Activated naive CD4-positive, alpha-beta T cell treated with anti-CD3 and anti-CD28 coated beads, Interleukin-2, amount 50 U/mL, for 72 hours (primary cell): ENCODE data around the gene TYW1. TPM values are rescaled to one million over a fixed set of nuclear protein-coding genes. Genes with fewer than 3 reads are reported as not detected.
"Not testable (repeated sequence)": the region's sequence is repeated elsewhere in the genome, so short reads cannot be mapped to it uniquely, and the experiment has no call there.

Experiments used
- ATAC-seq, 2 donors: fragments of 150-1000 bp; cut with Tn5 transposase; 2 replicates each; pipeline ENCODE4 v1.10.0; 2021; ENCODE audit warnings: mild to moderate bottlenecking in 2 of 2, moderate library complexity in 2 of 2
- DNase-seq, 2 donors: peaks; one replicate each; pipeline ENCODE4 v3.0.0; 2021 to 2022; ENCODE audit warnings: low spot score in 2 of 2
- H3K27ac Mint-ChIP-seq, 2 donors: one replicate each; pipeline ENCODE4 v1.8.0; 2022; ENCODE audit warnings: mild to moderate bottlenecking in 2 of 2, mixed read lengths in 2 of 2
- H3K36me3 Mint-ChIP-seq, 2 donors: one replicate each; pipeline ENCODE4 v1.8.0; 2022; ENCODE audit warnings: mixed read lengths in 2 of 2
- H3K9me3 Mint-ChIP-seq, 2 donors: one replicate each; pipeline ENCODE4 v1.8.0; 2022; ENCODE audit warnings: mixed read lengths in 2 of 2
- total RNA-seq, 2 donors: library from RNA; stranded (reverse); gene quantifications; one replicate each; pipeline ENCODE4 v1.2.3, GENCODE V29; 2022

The TYW1 gene
- total RNA-seq, 2 donors from 2014 or later, result 14.1 to 16.1 TPM

DNA sequence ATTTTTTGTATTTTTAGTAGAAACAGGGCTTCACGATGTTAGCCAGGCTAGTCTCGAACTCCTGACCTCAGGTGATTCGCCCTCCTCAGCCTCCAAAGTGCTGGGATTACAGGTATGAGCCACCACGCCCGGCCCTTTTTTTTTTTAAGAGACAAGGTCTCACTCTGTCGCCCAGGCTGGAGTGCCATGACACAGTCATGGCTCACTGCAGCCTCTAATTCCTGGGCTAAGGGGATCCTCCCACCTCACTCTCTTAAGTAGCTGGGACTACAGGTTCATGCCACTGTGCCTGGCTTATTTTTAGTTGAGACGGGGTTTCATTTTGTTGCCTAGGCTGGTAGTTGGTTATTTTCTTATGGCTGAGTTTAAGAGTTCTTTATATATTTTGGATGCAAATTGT, 216.4 kb downstream of the TYW1 start:
- not testable (repeated sequence) for H3K9me3 Mint-ChIP-seq, DNase-seq, H3K27ac Mint-ChIP-seq, ATAC-seq
- peaks cover 6 to 15% of the 10 kb centered on the region in 2 donors for H3K36me3 Mint-ChIP-seq

DNA sequence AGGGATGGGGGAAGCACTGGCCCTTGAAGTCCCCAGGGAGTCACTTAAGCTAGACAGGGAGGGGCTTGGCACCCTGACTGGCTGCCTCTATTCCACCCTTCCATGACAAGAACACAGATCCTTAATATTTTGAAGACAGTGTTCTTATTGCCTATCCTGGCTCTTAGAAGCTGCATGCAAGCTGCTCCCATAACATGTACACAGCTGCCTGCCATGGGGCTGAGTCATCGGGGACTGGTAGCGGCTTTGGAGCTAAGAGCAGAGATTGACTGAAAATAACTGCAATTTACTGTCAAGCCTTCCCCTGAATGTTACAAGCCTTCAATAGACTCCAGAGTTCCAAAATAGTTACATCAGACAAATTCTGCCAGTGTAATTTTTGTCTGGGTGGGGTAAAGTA, 226.9 kb downstream of the TYW1 start:
- ATAC-seq, H3K27ac Mint-ChIP-seq, DNase-seq: not testable (repeated sequence)
- H3K36me3 Mint-ChIP-seq, result peaks cover 18 to 20% of the 10 kb centered on the region in 2 donors
- H3K9me3 Mint-ChIP-seq, result peaks cover 0 to 13% of the 10 kb centered on the region in 2 donors

DNA sequence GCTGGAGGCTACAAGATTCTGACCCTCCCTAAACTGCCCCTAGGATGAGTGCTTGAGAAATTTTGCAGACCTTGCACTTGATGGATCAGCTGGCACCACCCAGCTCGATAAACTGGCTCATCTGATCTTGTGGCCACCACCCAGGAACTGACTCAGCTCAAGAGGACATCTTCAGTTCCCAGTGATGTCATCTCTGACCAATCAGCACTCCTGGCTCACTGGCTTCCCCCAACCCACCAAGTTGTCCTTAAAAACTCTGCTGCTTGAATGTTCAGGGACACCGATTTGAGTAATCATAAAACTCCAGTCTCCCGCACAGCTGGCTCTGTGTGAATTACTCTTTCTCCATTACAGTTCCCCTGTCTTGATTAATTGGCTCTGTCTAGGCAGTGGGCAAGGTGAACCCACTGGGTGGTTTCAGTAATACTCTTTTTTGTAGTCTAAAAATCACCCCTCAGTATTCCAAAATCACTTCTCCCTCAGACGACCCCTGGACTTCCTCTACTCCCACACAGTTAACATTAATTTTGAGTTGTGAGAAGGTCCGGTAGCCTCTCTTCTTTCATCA, 229.8 kb downstream of the TYW1 start:
- peak; percentile 32 to 71 for ATAC-seq
- Mint-ChIP-seq H3K36me3 (peaks cover 14 to 15% of the 10 kb centered on the region in 2 donors), H3K27ac (peak overlapping the region; percentile 25 to 76)
- H3K9me3 Mint-ChIP-seq, DNase-seq: not testable (repeated sequence)

DNA sequence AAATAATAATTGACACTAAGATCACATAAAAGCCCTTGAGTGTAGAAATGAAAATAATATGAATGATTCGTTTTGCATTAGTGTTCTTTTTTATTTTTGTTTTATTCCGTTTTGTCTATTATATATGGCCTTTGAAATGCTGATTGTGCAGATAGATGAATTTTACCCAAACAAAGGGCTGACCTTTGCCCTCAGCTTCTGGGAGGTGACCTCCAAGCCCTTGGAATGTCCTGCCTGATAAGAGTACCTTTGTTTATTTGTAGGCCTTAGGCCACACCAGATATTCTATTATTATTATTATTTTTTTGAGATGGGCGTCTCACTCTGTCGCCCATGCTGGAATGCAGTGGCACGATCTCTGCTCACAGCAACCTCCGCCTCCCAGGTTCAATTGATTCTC, 230.3 kb downstream of the TYW1 start:
- not testable (repeated sequence) for ATAC-seq, DNase-seq, H3K9me3 Mint-ChIP-seq
- peak overlapping the region in 1 of 2 donors; percentile 76 for H3K27ac Mint-ChIP-seq
- H3K36me3 Mint-ChIP-seq, result peaks cover 13 to 16% of the 10 kb centered on the region in 2 donors

DNA sequence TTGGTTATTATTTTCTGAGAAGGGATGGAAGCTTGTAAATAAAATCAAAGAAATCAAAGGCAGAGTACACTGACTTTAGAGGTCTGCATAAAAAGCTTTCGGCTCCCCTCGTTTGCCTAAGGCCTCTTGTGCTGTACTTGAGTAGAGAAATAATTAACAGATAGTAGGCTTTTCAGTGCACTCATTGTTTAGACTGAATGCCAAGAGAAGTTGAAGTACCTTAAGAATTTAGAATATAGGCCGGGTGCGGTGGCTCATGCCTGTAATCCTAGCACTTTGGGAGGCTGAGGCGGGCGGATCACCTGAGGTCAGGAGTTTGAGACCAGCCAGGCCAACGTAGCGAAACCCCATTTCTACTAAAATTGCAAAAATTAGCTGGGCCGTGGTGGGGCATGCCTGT, 232.4 kb downstream of the TYW1 start:
- not testable (repeated sequence) for DNase-seq, H3K9me3 Mint-ChIP-seq, ATAC-seq, H3K36me3 Mint-ChIP-seq
- peak overlapping the region in 1 of 2 donors; percentile 57 for H3K27ac Mint-ChIP-seq

DNA sequence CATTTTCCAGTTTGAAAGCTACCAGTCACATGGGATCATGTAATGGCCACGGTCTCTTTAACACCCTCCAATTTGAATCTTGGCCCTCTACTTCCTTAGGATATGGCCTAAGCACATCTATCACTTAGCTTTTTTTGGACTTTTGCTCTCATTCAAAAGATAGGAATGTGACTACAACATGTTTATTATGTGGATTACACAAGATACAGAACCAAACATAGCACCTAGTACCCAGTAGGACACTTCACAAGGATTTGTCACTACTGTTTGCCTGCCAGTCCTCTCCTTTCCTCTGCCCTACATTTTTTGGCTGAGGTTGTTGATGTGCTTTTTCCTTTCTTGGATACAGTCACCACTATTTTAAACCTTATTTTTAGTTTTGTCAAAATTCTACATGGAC, 233.4 kb downstream of the TYW1 start:
- not testable (repeated sequence) for H3K27ac Mint-ChIP-seq, H3K36me3 Mint-ChIP-seq, ATAC-seq, H3K9me3 Mint-ChIP-seq, DNase-seq

DNA sequence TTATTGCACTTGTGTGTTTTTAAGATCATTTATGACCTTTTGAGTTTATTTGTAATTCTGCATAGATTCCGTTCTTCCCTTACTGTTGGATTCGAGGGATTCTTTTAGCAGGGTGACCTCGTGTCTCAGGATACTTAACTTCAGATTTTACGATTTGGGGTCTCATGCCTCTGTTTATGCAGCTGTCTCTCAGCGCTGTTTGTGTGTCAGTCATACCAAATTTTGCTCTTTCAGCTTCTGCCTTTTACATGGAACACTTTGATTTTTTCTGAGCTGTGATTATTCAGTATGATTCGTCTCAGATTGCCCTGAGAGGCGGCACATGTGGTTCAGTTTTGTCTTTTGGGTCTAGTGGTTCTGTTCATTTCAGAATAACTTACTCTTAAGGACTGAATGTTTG, 236.9 kb downstream of the TYW1 start:
- not testable (repeated sequence) for DNase-seq, H3K27ac Mint-ChIP-seq, ATAC-seq, H3K36me3 Mint-ChIP-seq, H3K9me3 Mint-ChIP-seq

DNA sequence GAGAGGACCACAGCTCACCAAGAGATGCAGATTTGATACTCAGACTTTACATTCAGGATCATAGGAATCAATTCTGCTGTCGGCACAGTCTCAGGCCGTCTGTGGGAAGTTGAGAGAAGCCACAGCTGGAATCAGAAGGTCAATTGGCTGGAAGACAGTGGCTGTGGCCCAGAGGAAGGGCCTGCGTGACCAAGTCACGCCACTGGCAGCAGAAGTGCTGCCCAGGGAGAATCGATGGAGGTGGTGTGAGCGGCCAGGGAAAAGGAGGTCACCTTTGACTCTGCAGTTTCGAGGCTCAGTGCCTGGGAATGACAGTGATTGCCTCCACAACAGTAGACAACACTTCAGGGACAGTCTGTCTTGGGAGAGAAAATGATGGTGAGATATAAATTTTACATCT, 239.6 kb downstream of the TYW1 start:
- peak overlapping the region in 1 of 2 donors; percentile 66 for H3K27ac Mint-ChIP-seq
- DNase-seq, H3K36me3 Mint-ChIP-seq, ATAC-seq, H3K9me3 Mint-ChIP-seq: not testable (repeated sequence)

DNA sequence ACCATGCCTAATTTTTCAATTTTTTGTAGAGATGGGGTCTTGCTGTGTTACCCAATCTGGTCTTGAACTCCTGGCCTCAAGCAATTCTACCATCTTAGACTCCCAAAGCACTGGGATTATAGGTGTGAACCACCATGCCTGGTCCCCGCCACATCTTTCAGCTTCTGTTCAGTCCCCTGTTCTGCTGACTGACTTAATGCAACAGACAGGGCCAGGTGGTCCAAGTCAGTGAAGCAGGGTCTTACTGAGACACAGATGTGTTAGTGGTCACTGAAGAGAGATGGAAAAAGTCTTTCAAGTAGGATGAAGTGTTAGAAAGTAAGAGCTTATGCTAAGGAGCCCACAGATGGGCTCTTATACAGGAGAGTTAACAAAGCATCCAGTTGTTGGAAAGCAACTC, 246.2 kb downstream of the TYW1 start:
- ATAC-seq, H3K36me3 Mint-ChIP-seq, DNase-seq, H3K9me3 Mint-ChIP-seq, H3K27ac Mint-ChIP-seq: not testable (repeated sequence)

DNA sequence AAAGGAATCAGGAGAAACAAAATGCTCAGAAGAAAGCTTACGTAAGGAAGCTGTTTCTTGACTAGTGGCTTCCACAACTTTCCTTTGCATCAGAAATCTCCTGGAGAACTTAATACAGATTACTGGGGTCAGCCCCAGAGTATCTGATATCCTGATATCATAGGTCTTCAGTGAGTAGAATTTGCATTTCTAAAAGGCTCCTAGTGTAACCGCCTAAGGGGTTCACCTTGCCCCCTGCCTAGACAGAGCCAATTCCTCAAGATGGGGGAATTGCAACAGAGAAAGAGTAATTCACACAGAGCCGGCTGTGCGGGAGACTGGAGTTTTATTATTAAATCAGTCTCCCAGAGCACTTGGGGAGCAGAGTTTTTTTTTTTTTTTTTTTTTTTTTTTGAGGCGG, 251.7 kb downstream of the TYW1 start:
- DNase-seq, ATAC-seq: not testable (repeated sequence)
- Mint-ChIP-seq H3K36me3 (peaks cover 14 to 19% of the 10 kb centered on the region in 2 donors), H3K27ac (peak overlapping the region in 1 of 2 donors; percentile 50), H3K9me3 (peaks cover 5 to 13% of the 10 kb centered on the region in 2 donors)

DNA sequence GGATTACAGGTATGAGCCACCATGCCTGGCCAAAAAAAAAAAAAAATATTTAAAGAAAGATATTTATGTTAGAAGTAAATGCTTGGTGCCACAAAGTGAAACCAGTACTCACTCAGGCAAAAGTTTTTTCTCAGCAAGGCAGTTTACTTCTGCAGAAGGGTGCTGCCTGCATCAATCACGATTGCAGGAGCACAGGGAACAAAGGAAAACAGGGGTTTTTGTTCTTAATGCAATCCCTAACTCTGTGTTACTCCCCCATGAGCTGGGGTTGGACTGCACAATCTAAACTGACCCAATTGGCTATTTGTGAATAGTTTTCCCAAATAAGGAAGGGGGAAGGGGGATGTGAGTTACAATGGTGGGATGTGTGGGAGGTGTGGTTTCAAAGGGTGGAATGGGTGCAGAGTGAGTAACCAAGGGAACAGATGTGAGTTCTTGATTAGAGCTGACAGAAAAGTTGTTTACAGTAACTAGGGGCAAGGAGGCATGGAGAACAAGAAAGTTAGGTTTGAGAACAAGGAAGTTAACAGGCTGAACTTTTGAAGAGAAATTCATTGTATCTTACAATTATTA, 255.4 kb downstream of the TYW1 start:
- H3K36me3 Mint-ChIP-seq, result peaks cover 14 to 22% of the 10 kb centered on the region in 2 donors
- no peak for ATAC-seq
- no peak overlapping the region for H3K27ac Mint-ChIP-seq
- DNase-seq, result no peak
- peaks cover 9 to 14% of the 10 kb centered on the region in 2 donors for H3K9me3 Mint-ChIP-seq

DNA sequence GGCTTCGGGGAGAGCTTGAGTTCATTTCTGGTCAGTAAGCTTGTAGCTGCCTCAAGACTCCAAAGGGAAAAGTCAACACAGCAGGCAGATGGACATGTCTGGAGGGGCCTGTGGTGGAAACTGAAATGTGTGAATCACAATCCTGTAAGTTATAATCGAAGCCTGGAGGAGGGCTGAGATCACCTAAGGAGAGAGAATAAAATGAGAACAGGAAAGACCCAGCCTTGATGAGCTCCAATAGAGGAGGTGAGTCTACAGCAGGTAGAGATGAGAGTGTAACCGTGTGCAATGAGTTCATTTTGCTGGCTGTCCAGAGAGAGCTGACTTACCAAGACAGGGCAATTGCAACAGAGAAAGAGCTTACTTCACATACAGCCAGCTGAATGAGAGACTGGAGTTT, 258.4 kb downstream of the TYW1 start:
- H3K36me3 Mint-ChIP-seq, result peaks cover 10 to 22% of the 10 kb centered on the region in 2 donors
- ATAC-seq, result peak; percentile 72 to 85
- H3K27ac Mint-ChIP-seq, DNase-seq: not testable (repeated sequence)
- peaks cover 9 to 14% of the 10 kb centered on the region in 2 donors for H3K9me3 Mint-ChIP-seq

DNA sequence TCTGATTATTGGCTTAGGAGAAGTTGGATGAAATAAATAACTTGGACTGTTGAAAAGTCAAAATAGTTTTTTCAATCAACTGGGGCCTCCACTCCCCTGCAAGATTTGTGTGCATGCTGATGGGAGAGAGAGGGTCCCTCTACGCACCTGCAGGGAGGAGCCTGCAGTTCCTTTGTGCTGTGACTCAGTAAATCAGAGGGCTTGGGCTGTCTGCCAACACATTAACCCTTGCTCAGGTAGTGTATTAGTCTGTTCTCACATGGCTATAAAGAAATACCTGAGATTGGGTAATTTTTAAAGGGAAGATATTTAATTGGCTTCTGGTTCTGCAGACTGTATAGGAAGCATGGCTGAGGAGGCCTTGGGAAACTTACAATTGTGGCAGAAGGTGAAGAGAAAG, 261.1 kb downstream of the TYW1 start:
- not testable (repeated sequence) for H3K27ac Mint-ChIP-seq, DNase-seq

DNA sequence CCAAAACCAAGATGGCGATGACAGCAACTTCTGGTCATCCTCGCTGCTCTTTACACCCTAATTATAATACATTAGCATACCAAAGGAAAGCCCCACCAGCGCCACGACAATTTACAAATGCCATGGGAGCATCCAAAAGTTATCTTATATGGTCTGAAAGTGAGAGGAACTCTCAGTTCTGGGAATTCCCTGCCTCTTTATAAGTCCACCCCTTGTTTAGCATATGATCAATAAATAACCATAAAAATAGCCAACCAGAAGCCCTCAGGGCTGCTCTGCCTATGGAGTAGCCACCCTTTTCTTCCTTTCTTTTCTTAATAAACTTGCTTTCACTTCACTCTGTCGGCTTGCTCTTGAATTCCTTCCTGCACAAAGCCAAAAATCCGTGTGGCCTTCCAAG, 262.7 kb downstream of the TYW1 start:
- peak overlapping the region in 1 of 2 donors; percentile 53 for H3K27ac Mint-ChIP-seq
- peaks cover 4 to 14% of the 10 kb centered on the region in 2 donors for H3K9me3 Mint-ChIP-seq
- peaks cover 11 to 16% of the 10 kb centered on the region in 2 donors for H3K36me3 Mint-ChIP-seq
- DNase-seq, ATAC-seq: not testable (repeated sequence)

More for the DNA sequence above, 261.1 kb downstream of the TYW1 start:
- H3K36me3 Mint-ChIP-seq, result peaks cover 10 to 11% of the 10 kb centered on the region in 2 donors
- peaks cover 4 to 12% of the 10 kb centered on the region in 2 donors for H3K9me3 Mint-ChIP-seq
- ATAC-seq, result not testable (repeated sequence)

DNA sequence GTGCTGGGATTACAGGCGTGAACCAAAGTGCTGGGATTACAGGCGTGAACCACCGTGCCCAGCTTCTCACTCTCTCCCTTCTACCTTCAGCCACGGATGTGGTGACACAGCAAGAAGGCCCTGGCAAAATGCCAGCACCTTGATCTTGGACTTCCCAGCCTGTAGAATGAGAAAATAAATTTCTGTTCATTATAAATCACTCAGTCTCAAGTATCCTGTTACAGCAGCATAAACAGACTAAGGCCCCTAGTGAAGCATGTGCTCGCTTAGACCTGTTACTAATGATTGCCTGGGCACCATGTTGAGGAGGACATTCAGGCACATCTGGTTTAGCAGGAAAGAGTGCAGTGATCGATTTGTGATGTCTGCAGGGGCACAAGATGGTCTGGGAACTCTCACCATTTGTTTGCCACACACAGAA, 263.5 kb downstream of the TYW1 start:
- Mint-ChIP-seq H3K27ac (peak overlapping the region in 1 of 2 donors; percentile 25), H3K36me3 (peaks cover 17 to 18% of the 10 kb centered on the region in 2 donors), H3K9me3 (peaks cover 1 to 12% of the 10 kb centered on the region in 2 donors)
- not testable (repeated sequence) for DNase-seq, ATAC-seq

DNA sequence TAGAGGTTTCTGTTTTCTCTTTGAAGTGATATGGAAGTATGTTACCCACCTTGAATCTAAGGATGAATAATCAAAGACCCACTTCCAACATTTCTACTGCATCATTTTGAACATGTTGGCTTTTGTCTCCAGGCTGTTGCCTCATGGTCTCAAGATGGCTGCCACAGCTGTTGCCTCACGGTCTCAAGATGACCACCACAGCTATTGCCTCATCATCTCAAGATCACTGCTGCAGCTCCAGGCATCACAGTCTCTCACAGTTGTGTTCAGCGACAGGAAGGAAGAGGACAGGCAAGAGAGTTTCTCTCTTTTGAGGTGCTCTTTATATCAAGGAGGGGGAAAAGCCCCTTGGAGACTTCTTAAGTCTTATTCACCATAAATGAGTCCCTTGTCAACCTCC, 267.4 kb downstream of the TYW1 start:
- not testable (repeated sequence) for ATAC-seq, H3K27ac Mint-ChIP-seq, DNase-seq
- peaks cover 0 to 10% of the 10 kb centered on the region in 2 donors for H3K9me3 Mint-ChIP-seq
- H3K36me3 Mint-ChIP-seq, result peaks cover 16 to 18% of the 10 kb centered on the region in 2 donors

DNA sequence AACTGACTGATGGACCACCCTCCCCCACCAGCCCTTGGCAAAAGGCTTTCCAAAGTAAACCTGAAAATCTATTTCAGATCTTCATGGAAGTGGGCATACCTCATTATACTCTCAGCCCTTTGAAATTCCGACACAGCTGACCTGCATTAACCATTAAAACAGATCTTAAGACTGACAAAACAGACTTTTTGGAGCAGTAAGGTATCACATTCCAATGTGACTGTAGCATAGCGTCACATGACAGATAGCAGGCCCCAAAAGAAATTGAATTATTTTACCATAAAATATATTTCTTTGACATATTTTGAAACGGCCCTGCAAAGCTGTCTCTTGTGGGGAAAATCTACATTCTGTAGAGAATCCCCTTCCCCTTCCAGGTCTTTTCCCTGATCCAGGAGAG, 269.4 kb downstream of the TYW1 start:
- H3K9me3 Mint-ChIP-seq, DNase-seq, H3K27ac Mint-ChIP-seq, ATAC-seq: not testable (repeated sequence)
- peaks cover 12 to 14% of the 10 kb centered on the region in 2 donors for H3K36me3 Mint-ChIP-seq
